ENCODE measurements around the gene IFITM1. TPM values are rescaled to one million over a fixed set of nuclear protein-coding genes. Genes with fewer than 3 reads are reported as not detected.

The IFITM1 gene
- total and polyA plus RNA-seq, 9 of the 15 experiments (the other 6 are each of a cell fraction or from before 2014, with no cell fraction given) = 691 to 5,579 (median 974) TPM

GRCh38 chr11:313787-314553, at the start of gene IFITM1 (continued):
- TF ChIP-seq PBX2 (CRISPR knock-in tag; IDR thresholded peaks at IDR 0.05; ENCODE audit: low read depth) (no peak), PBX2 (tag; conservative IDR thresholded peaks at IDR 0.05; ENCODE audit: low read depth) (no peak), CTBP1 (IDR thresholded peaks at IDR 0.05; ENCODE audit: borderline replicate concordance) (peak; percentile 48), DDX20 (tag; IDR thresholded peaks at IDR 0.05; ENCODE audit: low read depth) (no peak), ZNF23 (CRISPR knock-in tag; IDR thresholded peaks at IDR 0.05) (no peak), DLX4 (CRISPR knock-in tag; IDR thresholded peaks at IDR 0.05) (no peak), ZNF224 (CRISPR knock-in tag; IDR thresholded peaks at IDR 0.05) (no peak), KAT7 (CRISPR knock-in tag; IDR thresholded peaks at IDR 0.05; ENCODE audit: borderline replicate concordance) (no peak), EP400 (IDR thresholded peaks at IDR 0.05) (peak; percentile 67), FOSL1 (tag; conservative IDR thresholded peaks at IDR 0.05) (no peak), RUNX1 (IDR thresholded peaks at IDR 0.05; ENCODE audit: low read depth) (peak; percentile 53; the same call in 1 of the 2 replicates), CEBPG (CRISPR knock-in tag; IDR thresholded peaks at IDR 0.05) (no peak), CEBPG (tag; conservative IDR thresholded peaks at IDR 0.05 in 1 of 2, IDR thresholded peaks at IDR 0.05 in 1 of 2) (no peak), ZNF12 (CRISPR knock-in tag; IDR thresholded peaks at IDR 0.05) (no peak), STAT5A (IDR thresholded peaks at IDR 0.05; ENCODE audit: borderline replicate concordance, low read length) (no peak), THRAP3 (IDR thresholded peaks at IDR 0.05; ENCODE audit: borderline replicate concordance) (no peak), ZC3H4 (CRISPR knock-in tag; IDR thresholded peaks at IDR 0.05; ENCODE audit: borderline replicate concordance) (no peak), SNAPC5 (CRISPR knock-in tag; IDR thresholded peaks at IDR 0.05) (no peak), GMEB1 (CRISPR knock-in tag; IDR thresholded peaks at IDR 0.05) (no peak), DACH1 (IDR thresholded peaks at IDR 0.05; ENCODE audit: partially characterized antibody) (no peak), HLTF (IDR thresholded peaks at IDR 0.05) (peak; percentile 39; the same call in 1 of the 2 replicates), NKRF (IDR thresholded peaks at IDR 0.05; ENCODE audit: borderline replicate concordance) (peak; percentile 77), CAMTA2 (CRISPR knock-in tag; conservative IDR thresholded peaks at IDR 0.05) (no peak)

Data from K562 (cell line).